HG02759 (cell line): ENCODE data around the gene PHIP.
"Not testable (repeated sequence)": the region's sequence is repeated elsewhere in the genome, so short reads cannot be mapped to it uniquely, and the experiment has no call there.

Experiments used
- ATAC-seq: cut with Tn5 transposase; IDR thresholded peaks from one replicate; pipeline ENCODE4 v1.9.1; 2021; ENCODE audit warnings: mild to moderate bottlenecking, moderate library complexity; ENCODE audit not compliant: unreplicated experiment

The PHIP gene

DNA sequence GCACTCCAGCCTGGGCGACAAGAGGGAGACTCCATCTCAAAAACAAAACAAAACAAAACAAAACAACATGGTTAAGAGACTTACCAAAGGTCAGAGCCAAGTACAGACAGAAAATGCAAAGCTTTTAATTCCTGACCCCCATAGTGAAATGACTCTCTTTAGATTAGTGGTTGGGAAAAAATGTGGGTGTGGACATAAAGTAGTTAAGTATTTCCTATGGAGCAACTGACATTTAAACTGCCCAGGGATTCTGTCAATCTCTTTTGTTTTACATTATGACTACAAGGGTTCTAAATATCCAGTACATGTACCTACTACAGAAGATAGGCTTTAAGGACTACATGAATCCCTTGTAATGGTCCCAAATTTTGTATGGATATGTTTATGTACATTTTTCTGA lies 135.6 kb downstream of the PHIP start:
- no peak for ATAC-seq

DNA sequence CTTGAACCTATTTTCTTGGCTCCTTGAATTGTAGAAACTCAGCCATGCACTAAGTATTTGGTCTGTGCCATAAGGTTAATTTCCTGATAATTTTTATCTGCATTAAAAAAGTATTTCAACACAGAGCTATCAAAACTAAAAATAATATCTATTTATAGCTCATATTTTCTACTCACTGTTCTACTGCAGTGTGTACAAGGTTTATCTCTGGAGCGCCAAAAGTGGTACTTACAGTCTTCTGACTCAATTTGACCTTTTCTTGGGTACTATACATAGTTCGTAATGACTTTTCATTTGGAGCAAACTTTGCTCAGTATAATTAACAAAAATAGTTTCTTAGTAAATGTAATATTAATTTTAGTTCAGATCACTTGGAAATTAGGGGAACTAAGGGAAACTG lies 141.5 kb downstream of the PHIP start:
- no peak for ATAC-seq

- ATAC-seq: no peak
Observed at GRCh38 chr6:78935553-78935952, 142.5 kb downstream of the PHIP start.

DNA sequence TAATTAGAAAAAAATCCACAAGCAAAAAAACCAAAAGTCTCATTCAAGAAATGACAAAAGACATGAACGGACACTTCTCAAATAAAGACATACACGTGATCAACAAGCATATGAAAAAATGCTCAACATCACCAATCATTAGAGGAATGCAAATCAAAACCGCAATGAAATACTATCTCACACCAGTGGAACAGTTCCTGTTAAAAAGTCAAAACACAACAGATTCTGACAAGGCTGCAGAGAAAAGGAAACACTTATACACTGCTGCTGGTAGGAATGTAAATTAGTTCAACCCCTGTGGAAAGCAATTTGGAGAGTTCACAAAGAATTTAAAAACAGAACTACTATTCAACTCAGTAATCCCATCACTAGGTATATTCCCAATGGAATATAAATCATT lies 152.7 kb downstream of the PHIP start:
- ATAC-seq: no peak

DNA sequence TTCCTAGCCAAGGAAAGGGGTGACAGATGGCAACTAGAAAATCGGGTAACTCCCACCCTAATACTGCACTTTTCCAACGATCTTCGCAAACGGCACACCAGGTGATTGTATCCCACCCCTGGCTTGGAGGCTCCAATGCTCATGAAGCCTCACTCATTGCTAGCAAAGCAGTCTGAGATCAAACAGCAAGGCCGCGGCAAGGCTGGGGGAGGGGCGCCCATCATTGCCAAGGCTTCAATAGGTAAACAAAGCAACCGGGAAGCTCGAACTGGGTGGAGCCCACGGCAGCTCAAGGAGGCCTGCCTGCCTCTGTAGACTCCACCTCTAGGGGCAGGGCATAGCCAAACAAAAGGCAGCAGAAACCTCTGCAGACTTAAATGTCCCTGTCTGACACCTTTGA lies 156.9 kb downstream of the PHIP start:
- not testable (repeated sequence) for ATAC-seq

- ATAC-seq: no peak
Observed at GRCh38 chr6:78917788-78918187, 160.3 kb downstream of the PHIP start.

DNA sequence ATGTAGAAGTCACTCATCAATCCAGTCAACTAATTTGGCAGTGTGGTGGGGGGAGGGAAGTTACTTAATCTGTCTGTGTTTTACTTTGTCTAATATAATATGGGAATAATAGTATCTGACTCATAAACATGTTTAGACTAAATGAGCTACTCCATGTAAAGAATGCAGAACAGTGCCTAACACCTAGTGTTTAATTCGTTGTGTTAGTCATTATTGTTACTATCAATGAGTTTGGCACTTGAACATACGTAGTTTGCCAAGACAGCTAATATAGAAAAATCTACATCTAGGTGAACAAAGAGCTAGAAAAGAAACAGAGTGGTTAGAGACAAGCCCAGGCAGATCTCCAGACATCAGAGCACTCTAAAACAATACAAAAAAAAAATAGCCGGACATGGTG lies 161.6 kb downstream of the PHIP start:
- ATAC-seq: no peak

- no peak for ATAC-seq
Observed at GRCh38 chr6:78911218-78911940, 166.7 kb downstream of the PHIP start.

DNA sequence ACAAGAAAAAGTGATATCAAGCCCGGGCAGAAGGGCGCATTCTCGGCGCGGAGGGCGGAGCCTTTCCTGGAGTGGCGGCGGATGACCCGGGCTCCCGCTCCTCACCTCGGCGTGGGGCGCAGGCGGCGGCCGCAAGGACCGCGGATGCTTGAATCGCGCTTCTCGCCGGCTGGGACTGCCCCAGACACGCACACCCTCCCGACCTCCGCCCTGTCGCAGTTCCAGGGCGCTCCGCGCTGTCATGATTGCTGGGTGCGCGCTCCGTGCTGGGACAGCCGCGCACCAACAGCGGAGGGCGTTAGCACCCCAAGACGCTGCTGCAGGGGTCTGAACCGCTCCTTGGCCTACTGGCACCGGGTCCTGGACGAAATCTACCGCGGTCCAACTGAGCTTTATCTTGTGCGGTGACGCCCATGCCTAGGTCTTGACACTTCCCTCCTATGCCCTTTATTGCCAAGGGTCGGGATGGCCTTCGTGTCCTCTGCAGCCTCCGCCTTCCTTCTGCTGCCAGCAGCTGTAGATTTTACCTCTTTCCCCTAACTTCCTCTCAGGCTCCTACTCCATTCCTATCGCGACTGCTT lies 167.4 kb downstream of the PHIP start:
- peak; percentile 74 for ATAC-seq

DNA sequence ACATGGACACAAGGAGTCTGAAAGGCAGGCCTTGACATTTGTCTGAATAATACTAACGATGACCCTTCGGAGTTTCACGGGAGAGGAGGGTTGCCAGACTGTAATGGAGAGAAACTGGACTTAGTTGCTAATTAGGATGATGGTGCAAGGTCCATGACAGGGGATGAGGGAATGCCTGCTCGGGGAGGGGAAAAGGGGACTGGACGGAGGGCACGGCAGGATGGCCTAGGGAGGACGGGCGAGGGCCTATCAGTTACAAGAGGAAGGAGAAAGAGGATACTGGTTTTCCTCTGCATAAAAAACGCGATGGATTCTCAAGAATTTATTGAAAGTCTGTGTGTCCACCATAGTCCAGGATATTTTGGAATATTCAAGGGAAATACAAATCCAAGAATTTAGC lies 168.0 kb downstream of the PHIP start:
- no peak for ATAC-seq

GRCh38 chr6:78909391-78909790 lies 168.7 kb downstream of the PHIP start:
- ATAC-seq: no peak

DNA sequence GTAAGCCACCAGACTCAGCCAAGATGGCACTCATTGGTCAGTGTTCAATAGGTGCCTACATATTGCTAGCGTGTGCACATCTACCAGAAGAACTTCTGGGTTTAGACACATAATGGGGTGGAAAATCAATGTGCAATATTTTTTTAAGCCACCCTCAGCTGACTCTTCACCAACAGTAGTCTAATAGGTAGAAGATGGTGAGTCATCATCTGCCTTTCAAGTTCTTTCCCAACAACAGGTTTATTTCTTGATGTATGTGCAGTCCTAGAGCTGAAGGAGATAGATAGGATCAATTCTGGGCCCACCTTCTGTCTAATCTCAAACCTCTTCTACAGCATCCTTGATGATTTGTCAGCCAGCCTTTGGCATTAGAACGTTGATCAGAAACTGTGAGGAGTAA lies 169.4 kb downstream of the PHIP start:
- no peak for ATAC-seq

- no peak for ATAC-seq
Observed at GRCh38 chr6:78896227-78896626, 181.8 kb downstream of the PHIP start.

- not testable (repeated sequence) for ATAC-seq
Observed at GRCh38 chr6:78889901-78890300, 188.2 kb downstream of the PHIP start.
